ELF-1 (cell line): ENCODE measurements around the gene MYBPC2.

Source experiments
- DNase-seq: peaks from one replicate; pipeline ENCODE4 v3.0.0-alpha.2; 2016; ENCODE audit warnings: low read depth, low spot score

The MYBPC2 gene

GRCh38 chr19:50409347-50409746, 23.3 kb upstream of the MYBPC2 start:
- DNase-seq, result no peak

GRCh38 chr19:50410109-50410508, 22.6 kb upstream of the MYBPC2 start:
- no peak for DNase-seq

- no peak for DNase-seq
Observed at GRCh38 chr19:50412419-50412818, 20.3 kb upstream of the MYBPC2 start.

GRCh38 chr19:50413096-50413495, 19.6 kb upstream of the MYBPC2 start:
- DNase-seq, result no peak

GRCh38 chr19:50413531-50413930, 19.2 kb upstream of the MYBPC2 start:
- DNase-seq, result no peak

GRCh38 chr19:50414864-50415660, 17.6 kb upstream of the MYBPC2 start:
- peak; percentile 89 for DNase-seq

- DNase-seq, result no peak
Observed at GRCh38 chr19:50415661-50416033, 17.0 kb upstream of the MYBPC2 start.

- DNase-seq, result no peak
Observed at GRCh38 chr19:50416034-50416977, 16.4 kb upstream of the MYBPC2 start.

- DNase-seq, result no peak
Observed at GRCh38 chr19:50417111-50418081, 15.3 kb upstream of the MYBPC2 start.

- DNase-seq, result peak; percentile 20
Observed at GRCh38 chr19:50418176-50419021, 14.3 kb upstream of the MYBPC2 start, which contains the start of gene SPIB. SPIB (plus strand) TSS chr19:50418938; CDS start chr19:50418963, 25 bp downstream.

GRCh38 chr19:50419022-50419579, 13.6 kb upstream of the MYBPC2 start:
- no peak for DNase-seq

GRCh38 chr19:50419580-50420035, 13.1 kb upstream of the MYBPC2 start:
- DNase-seq, result no peak

GRCh38 chr19:50420127-50420526, 12.6 kb upstream of the MYBPC2 start:
- DNase-seq, result no peak

- DNase-seq, result no peak
Observed at GRCh38 chr19:50420808-50421207, 11.9 kb upstream of the MYBPC2 start.

GRCh38 chr19:50422397-50423278, 10.1 kb upstream of the MYBPC2 start:
- no peak for DNase-seq

GRCh38 chr19:50423279-50424113, 9.2 kb upstream of the MYBPC2 start:
- no peak for DNase-seq

- DNase-seq, result no peak
Observed at GRCh38 chr19:50425581-50425980, 7.1 kb upstream of the MYBPC2 start.

- no peak for DNase-seq
Observed at GRCh38 chr19:50427318-50427925, 5.3 kb upstream of the MYBPC2 start.
